PC-9 (cell line): ENCODE results near the gene NBEAL1.

ENCODE experiments used
- CTCF ChIP-seq: fragments of 200-600 bp; sonication (generic); conservative IDR thresholded peaks from 2 replicates; pipeline ENCODE4 v1.6.1; 2017; ENCODE audit warnings: mixed run types, antibody characterized with exemption, mild to moderate bottlenecking, moderate library complexity
- EZH2 ChIP-seq: fragments of 200-600 bp; sonication (generic); IDR thresholded peaks from 2 replicates; pipeline ENCODE4 v1.8.0; 2017; ENCODE audit warnings: antibody characterized with exemption, low read depth

- TF ChIP-seq CTCF, result no peak
- no peak for TF ChIP-seq EZH2
Observed at GRCh38 chr2:203042178-203042577, 27.5 kb downstream of the NBEAL1 start.
